DOHH2 (cell line): ENCODE measurements around the gene TMPRSS13.
"Not testable (repeated sequence)": the region's sequence is repeated elsewhere in the genome, so short reads cannot be mapped to it uniquely, and the experiment has no call there.

ENCODE experiments used
- EZH2phosphoT487 ChIP-seq: fragments of 200-600 bp; sonication (generic); IDR thresholded peaks from 2 replicates; pipeline ENCODE4 v1.6.1; 2017; ENCODE audit warnings: borderline replicate concordance, mild to moderate bottlenecking, antibody characterized with exemption, low read length, moderate library complexity, mixed read lengths
- TF ChIP-seq, protein P1 (sequence below): fragments of 200-600 bp; sonication (generic); IDR thresholded peaks from one replicate; pipeline ENCODE4 v1.5.1; 2014; ENCODE audit warnings: antibody characterized with exemption, mild to moderate bottlenecking, low read depth, low read length; ENCODE audit not compliant: poor library complexity, severe bottlenecking

DNA sequence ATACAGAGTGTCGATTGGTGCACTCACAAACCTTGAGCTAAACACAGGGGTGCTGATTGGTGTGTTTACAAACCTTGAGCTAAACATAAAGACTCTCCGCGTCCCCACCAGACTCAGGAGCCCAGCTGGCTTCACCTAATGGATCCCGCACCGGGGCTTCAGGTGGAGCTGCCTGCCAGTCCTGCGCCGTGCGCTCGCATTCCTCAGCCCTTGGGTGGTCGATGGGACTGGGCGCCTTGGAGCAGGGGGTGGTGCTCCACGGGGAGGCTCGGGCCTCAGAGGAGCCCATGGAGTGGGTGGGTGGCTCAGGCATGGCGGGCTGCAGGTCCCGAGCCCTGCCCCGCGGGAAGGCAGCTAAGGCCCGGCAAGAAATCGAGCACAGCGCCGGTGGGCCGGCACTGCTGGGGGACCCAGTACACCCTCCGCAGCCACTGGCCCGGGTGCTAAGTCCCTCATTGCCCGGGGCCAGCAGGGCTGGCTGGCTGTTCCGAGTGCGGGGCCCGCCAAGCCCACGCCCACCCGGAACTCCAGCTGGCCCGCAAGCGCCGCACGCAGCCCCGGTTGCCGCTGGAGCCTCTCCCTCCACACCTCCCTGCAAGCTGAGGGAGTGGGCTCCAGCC, 49.2 kb upstream of the TMPRSS13 start:
- TF ChIP-seq, protein P1, sequence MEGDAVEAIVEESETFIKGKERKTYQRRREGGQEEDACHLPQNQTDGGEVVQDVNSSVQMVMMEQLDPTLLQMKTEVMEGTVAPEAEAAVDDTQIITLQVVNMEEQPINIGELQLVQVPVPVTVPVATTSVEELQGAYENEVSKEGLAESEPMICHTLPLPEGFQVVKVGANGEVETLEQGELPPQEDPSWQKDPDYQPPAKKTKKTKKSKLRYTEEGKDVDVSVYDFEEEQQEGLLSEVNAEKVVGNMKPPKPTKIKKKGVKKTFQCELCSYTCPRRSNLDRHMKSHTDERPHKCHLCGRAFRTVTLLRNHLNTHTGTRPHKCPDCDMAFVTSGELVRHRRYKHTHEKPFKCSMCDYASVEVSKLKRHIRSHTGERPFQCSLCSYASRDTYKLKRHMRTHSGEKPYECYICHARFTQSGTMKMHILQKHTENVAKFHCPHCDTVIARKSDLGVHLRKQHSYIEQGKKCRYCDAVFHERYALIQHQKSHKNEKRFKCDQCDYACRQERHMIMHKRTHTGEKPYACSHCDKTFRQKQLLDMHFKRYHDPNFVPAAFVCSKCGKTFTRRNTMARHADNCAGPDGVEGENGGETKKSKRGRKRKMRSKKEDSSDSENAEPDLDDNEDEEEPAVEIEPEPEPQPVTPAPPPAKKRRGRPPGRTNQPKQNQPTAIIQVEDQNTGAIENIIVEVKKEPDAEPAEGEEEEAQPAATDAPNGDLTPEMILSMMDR: not testable (repeated sequence)
- not testable (repeated sequence) for TF ChIP-seq EZH2phosphoT487
